Dedifferentiated amniotic fluid mesenchymal stem cell (primary cell): Measurements from ENCODE around the gene VGLL1.
A peak's percentile ranks its signal among the peaks of the same experiment; 100 is the strongest.

Source experiments
- DNase-seq: peaks from one replicate; pipeline ENCODE4 v3.0.0-alpha.2; 2016; ENCODE audit errors: extremely low spot score

Gene VGLL1

GRCh38 chrX:136551410-136551809, 19.4 kb downstream of the VGLL1 start:
- no peak for DNase-seq

GRCh38 chrX:136555694-136556093, 23.7 kb downstream of the VGLL1 start:
- no peak for DNase-seq

- DNase-seq, result no peak
These were observed 40.0 kb downstream of the VGLL1 start for GRCh38 chrX:136572030-136572429.

- DNase-seq, result no peak
These were observed 42.5 kb downstream of the VGLL1 start for GRCh38 chrX:136574548-136574947.

GRCh38 chrX:136577552-136577951, 45.5 kb downstream of the VGLL1 start:
- peak; percentile 20 for DNase-seq

- DNase-seq, result no peak
These were observed 48.3 kb downstream of the VGLL1 start for GRCh38 chrX:136580316-136580715.

- DNase-seq, result no peak
These were observed 50.6 kb downstream of the VGLL1 start for GRCh38 chrX:136582624-136583023.

GRCh38 chrX:136584545-136584944, 52.5 kb downstream of the VGLL1 start:
- no peak for DNase-seq

GRCh38 chrX:136585262-136585661, 53.2 kb downstream of the VGLL1 start:
- DNase-seq, result no peak

GRCh38 chrX:136585960-136586359, 53.9 kb downstream of the VGLL1 start:
- no peak for DNase-seq

GRCh38 chrX:136586386-136586785, 54.4 kb downstream of the VGLL1 start:
- no peak for DNase-seq

GRCh38 chrX:136587532-136587931, 55.5 kb downstream of the VGLL1 start:
- DNase-seq, result no peak

GRCh38 chrX:136588036-136588435, 56.0 kb downstream of the VGLL1 start:
- DNase-seq, result no peak

GRCh38 chrX:136589966-136590365, 58.0 kb downstream of the VGLL1 start:
- no peak for DNase-seq

GRCh38 chrX:136597356-136597755, 65.3 kb downstream of the VGLL1 start:
- no peak for DNase-seq

GRCh38 chrX:136597954-136598353, 65.9 kb downstream of the VGLL1 start:
- DNase-seq, result no peak

- DNase-seq, result no peak
These were observed 66.6 kb downstream of the VGLL1 start for GRCh38 chrX:136598631-136599030.

- no peak for DNase-seq
These were observed 68.0 kb downstream of the VGLL1 start for GRCh38 chrX:136600059-136600458.
